ENCODE measurements around the gene ELP5.

The ELP5 gene

DNA sequence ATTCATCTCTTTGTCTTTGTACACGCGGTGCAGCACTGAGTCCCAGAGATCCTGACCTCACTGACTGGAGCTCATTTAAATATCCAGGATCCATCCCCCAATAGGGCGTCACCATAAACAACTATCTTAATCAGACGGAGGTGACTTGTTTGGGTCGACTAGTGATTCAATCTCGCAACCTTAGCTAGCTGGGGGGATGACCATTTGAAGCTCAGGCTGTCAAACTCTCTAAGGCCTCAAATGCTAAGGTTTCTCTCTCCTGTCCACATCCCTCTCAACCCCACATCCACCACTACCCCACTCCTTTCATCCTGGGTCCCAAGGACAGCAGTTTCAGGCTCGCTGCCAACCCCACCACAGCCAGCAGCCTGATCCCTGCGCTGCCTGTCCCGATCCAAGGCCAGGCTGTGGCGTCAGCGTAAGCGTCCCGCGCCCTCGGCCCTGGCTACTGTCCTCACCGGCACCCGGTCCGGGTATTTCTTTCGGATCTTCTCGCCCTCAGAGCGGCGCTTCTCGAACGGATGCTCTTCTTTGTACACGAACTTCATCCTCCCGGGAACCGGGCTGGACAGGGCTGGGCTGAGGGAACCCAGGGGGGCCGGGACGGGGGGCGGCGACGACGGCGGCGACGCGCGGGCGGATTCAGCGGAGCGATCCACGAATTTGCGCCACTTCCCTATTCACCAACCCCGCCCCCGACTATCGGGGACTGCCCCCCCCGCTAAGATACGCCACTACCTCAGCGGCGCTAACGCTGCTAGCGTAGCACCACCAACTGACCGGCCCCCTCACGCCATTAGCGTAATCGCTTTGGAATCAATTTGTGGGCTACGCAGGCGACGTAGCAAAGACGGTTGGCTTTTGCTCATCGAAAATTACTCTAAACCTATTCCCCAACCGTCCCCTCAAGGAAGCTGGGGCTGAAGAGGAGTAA lies 10.0 kb upstream of the ELP5 start, which contains the start of gene GABARAP (continued):
- TF ChIP-seq, protein P1, sequence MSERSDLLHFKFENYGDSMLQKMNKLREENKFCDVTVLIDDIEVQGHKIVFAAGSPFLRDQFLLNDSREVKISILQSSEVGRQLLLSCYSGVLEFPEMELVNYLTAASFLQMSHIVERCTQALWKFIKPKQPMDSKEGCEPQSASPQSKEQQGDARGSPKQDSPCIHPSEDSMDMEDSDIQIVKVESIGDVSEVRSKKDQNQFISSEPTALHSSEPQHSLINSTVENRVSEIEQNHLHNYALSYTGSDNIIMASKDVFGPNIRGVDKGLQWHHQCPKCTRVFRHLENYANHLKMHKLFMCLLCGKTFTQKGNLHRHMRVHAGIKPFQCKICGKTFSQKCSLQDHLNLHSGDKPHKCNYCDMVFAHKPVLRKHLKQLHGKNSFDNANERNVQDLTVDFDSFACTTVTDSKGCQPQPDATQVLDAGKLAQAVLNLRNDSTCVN (tag by site-specific recombination; optimal IDR thresholded peaks at IDR 0.05): peak; percentile 89
- peak; percentile 85 for TF ChIP-seq ZNF2 (tag by site-specific recombination; IDR thresholded peaks at IDR 0.05)
- peak; percentile 88 for TF ChIP-seq KLF16 (tag by site-specific recombination; IDR thresholded peaks at IDR 0.05)
- TF ChIP-seq, protein P2, sequence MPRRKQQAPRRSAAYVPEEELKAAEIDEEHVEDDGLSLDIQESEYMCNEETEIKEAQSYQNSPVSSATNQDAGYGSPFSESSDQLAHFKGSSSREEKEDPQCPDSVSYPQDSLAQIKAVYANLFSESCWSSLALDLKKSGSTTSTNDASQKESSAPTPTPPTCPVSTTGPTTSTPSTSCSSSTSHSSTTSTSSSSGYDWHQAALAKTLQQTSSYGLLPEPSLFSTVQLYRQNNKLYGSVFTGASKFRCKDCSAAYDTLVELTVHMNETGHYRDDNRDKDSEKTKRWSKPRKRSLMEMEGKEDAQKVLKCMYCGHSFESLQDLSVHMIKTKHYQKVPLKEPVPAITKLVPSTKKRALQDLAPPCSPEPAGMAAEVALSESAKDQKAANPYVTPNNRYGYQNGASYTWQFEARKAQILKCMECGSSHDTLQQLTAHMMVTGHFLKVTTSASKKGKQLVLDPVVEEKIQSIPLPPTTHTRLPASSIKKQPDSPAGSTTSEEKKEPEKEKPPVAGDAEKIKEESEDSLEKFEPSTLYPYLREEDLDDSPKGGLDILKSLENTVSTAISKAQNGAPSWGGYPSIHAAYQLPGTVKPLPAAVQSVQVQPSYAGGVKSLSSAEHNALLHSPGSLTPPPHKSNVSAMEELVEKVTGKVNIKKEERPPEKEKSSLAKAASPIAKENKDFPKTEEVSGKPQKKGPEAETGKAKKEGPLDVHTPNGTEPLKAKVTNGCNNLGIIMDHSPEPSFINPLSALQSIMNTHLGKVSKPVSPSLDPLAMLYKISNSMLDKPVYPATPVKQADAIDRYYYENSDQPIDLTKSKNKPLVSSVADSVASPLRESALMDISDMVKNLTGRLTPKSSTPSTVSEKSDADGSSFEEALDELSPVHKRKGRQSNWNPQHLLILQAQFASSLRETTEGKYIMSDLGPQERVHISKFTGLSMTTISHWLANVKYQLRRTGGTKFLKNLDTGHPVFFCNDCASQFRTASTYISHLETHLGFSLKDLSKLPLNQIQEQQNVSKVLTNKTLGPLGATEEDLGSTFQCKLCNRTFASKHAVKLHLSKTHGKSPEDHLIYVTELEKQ (tag by site-specific recombination; IDR thresholded peaks at IDR 0.05; ENCODE audit: borderline replicate concordance): 0 out of 2 replicates have a peak, but pooled peaks have one; percentile 22
- TF ChIP-seq, protein P3, sequence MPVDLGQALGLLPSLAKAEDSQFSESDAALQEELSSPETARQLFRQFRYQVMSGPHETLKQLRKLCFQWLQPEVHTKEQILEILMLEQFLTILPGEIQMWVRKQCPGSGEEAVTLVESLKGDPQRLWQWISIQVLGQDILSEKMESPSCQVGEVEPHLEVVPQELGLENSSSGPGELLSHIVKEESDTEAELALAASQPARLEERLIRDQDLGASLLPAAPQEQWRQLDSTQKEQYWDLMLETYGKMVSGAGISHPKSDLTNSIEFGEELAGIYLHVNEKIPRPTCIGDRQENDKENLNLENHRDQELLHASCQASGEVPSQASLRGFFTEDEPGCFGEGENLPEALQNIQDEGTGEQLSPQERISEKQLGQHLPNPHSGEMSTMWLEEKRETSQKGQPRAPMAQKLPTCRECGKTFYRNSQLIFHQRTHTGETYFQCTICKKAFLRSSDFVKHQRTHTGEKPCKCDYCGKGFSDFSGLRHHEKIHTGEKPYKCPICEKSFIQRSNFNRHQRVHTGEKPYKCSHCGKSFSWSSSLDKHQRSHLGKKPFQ (tag by site-specific recombination; IDR thresholded peaks at IDR 0.05): no peak
- TF ChIP-seq MZF1 (tag by site-specific recombination; IDR thresholded peaks at IDR 0.05; ENCODE audit: borderline replicate concordance): no peak
- 0 out of 2 replicates have a peak, but pooled peaks have one; percentile 44 for TF ChIP-seq ZNF660 (tag by site-specific recombination; IDR thresholded peaks at IDR 0.05)
- TF ChIP-seq REPIN1 (tag by site-specific recombination; IDR thresholded peaks at IDR 0.05; ENCODE audit: low read depth): no peak
- peak; percentile 73 for TF ChIP-seq ZEB2 (tag by site-specific recombination; IDR thresholded peaks at IDR 0.05)
- TF ChIP-seq, protein P4, sequence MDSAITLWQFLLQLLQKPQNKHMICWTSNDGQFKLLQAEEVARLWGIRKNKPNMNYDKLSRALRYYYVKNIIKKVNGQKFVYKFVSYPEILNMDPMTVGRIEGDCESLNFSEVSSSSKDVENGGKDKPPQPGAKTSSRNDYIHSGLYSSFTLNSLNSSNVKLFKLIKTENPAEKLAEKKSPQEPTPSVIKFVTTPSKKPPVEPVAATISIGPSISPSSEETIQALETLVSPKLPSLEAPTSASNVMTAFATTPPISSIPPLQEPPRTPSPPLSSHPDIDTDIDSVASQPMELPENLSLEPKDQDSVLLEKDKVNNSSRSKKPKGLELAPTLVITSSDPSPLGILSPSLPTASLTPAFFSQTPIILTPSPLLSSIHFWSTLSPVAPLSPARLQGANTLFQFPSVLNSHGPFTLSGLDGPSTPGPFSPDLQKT (IDR thresholded peaks at IDR 0.05; ENCODE audit: borderline replicate concordance, low read depth, low read length): no peak
- TF ChIP-seq, protein P5, sequence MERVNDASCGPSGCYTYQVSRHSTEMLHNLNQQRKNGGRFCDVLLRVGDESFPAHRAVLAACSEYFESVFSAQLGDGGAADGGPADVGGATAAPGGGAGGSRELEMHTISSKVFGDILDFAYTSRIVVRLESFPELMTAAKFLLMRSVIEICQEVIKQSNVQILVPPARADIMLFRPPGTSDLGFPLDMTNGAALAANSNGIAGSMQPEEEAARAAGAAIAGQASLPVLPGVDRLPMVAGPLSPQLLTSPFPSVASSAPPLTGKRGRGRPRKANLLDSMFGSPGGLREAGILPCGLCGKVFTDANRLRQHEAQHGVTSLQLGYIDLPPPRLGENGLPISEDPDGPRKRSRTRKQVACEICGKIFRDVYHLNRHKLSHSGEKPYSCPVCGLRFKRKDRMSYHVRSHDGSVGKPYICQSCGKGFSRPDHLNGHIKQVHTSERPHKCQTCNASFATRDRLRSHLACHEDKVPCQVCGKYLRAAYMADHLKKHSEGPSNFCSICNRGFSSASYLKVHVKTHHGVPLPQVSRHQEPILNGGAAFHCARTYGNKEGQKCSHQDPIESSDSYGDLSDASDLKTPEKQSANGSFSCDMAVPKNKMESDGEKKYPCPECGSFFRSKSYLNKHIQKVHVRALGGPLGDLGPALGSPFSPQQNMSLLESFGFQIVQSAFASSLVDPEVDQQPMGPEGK (tag by site-specific recombination; IDR thresholded peaks at IDR 0.05): peak; percentile 98
- TF ChIP-seq, protein P6, sequence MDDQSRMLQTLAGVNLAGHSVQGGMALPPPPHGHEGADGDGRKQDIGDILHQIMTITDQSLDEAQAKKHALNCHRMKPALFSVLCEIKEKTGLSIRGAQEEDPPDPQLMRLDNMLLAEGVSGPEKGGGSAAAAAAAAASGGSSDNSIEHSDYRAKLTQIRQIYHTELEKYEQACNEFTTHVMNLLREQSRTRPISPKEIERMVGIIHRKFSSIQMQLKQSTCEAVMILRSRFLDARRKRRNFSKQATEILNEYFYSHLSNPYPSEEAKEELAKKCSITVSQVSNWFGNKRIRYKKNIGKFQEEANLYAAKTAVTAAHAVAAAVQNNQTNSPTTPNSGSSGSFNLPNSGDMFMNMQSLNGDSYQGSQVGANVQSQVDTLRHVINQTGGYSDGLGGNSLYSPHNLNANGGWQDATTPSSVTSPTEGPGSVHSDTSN (CRISPR knock-in tag; IDR thresholded peaks at IDR 0.05): peak; percentile 48; the same call in 1 of the 2 replicates
- peak; percentile 60 for TF ChIP-seq ZIC2 (tag by site-specific recombination; IDR thresholded peaks at IDR 0.05)
- TF ChIP-seq ZNF837 (tag by site-specific recombination; IDR thresholded peaks at IDR 0.05): no peak
- no peak for TF ChIP-seq ZNF571 (tag by site-specific recombination; IDR thresholded peaks at IDR 0.05)
- TF ChIP-seq EGR2 (tag by site-specific recombination; IDR thresholded peaks at IDR 0.05; ENCODE audit: low read depth): peak; percentile 66
- TF ChIP-seq BCL11A (tag by site-specific recombination; IDR thresholded peaks at IDR 0.05; ENCODE audit: low read depth): 0 out of 2 replicates have a peak, but pooled peaks have one; percentile 13
- TF ChIP-seq, protein P7, sequence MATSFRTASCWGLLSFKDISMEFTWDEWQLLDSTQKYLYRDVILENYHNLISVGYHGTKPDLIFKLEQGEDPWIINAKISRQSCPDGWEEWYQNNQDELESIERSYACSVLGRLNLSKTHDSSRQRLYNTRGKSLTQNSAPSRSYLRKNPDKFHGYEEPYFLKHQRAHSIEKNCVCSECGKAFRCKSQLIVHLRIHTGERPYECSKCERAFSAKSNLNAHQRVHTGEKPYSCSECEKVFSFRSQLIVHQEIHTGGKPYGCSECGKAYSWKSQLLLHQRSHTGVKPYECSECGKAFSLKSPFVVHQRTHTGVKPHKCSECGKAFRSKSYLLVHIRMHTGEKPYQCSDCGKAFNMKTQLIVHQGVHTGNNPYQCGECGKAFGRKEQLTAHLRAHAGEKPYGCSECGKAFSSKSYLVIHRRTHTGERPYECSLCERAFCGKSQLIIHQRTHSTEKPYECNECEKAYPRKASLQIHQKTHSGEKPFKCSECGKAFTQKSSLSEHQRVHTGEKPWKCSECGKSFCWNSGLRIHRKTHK (tag by site-specific recombination; IDR thresholded peaks at IDR 0.05): no peak
- peak; percentile 92 for TF ChIP-seq ZBTB48 (tag by site-specific recombination; IDR thresholded peaks at IDR 0.05)
- TF ChIP-seq, protein P8, sequence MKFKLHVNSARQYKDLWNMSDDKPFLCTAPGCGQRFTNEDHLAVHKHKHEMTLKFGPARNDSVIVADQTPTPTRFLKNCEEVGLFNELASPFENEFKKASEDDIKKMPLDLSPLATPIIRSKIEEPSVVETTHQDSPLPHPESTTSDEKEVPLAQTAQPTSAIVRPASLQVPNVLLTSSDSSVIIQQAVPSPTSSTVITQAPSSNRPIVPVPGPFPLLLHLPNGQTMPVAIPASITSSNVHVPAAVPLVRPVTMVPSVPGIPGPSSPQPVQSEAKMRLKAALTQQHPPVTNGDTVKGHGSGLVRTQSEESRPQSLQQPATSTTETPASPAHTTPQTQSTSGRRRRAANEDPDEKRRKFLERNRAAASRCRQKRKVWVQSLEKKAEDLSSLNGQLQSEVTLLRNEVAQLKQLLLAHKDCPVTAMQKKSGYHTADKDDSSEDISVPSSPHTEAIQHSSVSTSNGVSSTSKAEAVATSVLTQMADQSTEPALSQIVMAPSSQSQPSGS (tag by site-specific recombination; IDR thresholded peaks at IDR 0.05; ENCODE audit: low read depth): peak; percentile 55; the same call in 1 of the 2 replicates
- no peak for TF ChIP-seq ZNF530 (tag by site-specific recombination; IDR thresholded peaks at IDR 0.05; ENCODE audit: low read depth)
- peak; percentile 72 for TF ChIP-seq KLF8 (tag by site-specific recombination; IDR thresholded peaks at IDR 0.05)
- no peak for TF ChIP-seq ZNF561 (tag by site-specific recombination; IDR thresholded peaks at IDR 0.05; ENCODE audit: borderline replicate concordance)
- TF ChIP-seq ZNF404 (tag by site-specific recombination; IDR thresholded peaks at IDR 0.05): no peak
